ENCODE results near the gene CPTP. TPM values are rescaled to one million over a fixed set of nuclear protein-coding genes. Genes with fewer than 3 reads are reported as not detected.
A peak's percentile ranks its signal among the peaks of the same experiment; 100 is the strongest.

Gene CPTP
- total RNA-seq, 4 donors from 2014 or later, result 12.0 to 24.9 (median 18.8) TPM

- DNase-seq (ENCODE audit: low spot score in 2 of 2), result no peak
- H3K4me3 ChIP-seq, result no peak overlapping the region
- WGBS, 2 donors, result 68 to 90% methylated on average over 3 of the region's 3 CpGs
- no peaks in the 10 kb centered on the region for H3K27me3 ChIP-seq
- H3K27ac ChIP-seq, result peak overlapping the region in 1 of 4 donors; percentile 98
- TF ChIP-seq POLR2A (IDR thresholded peaks at IDR 0.05) (no peak), EP300 (IDR thresholded peaks at IDR 0.05) (no peak), CTCF (IDR thresholded peaks at IDR 0.05) (no peak)
- H3K36me3 ChIP-seq, result peaks cover 0 to 56% (median 5%) of the 10 kb centered on the region in 3 donors
- peaks cover 6 to 40% (median 34%) of the 10 kb centered on the region in 4 donors for H3K4me1 ChIP-seq
- no peaks in the 10 kb centered on the region for H3K9me3 ChIP-seq
Measured at GRCh38 chr1:1310109-1310385, 14.6 kb upstream of the CPTP start.

- TF ChIP-seq EP300 (IDR thresholded peaks at IDR 0.05) (no peak), CTCF (IDR thresholded peaks at IDR 0.05) (no peak), POLR2A (IDR thresholded peaks at IDR 0.05) (no peak)
- H3K27ac ChIP-seq, result no peak overlapping the region
- DNase-seq (ENCODE audit: low spot score in 2 of 2), result no peak
- WGBS, 2 donors, result 78 to 83% methylated on average over 17 to 21 of the region's 21 CpGs
- peaks cover under 1 to 35% (median 29%) of the 10 kb centered on the region in 4 donors for H3K4me1 ChIP-seq
- H3K4me3 ChIP-seq, result no peak overlapping the region
- H3K9me3 ChIP-seq, result no peaks in the 10 kb centered on the region
- no peaks in the 10 kb centered on the region for H3K27me3 ChIP-seq
- H3K36me3 ChIP-seq, result peaks cover 0 to 59% (median 5%) of the 10 kb centered on the region in 3 donors
Measured at GRCh38 chr1:1310476-1311053, 14.0 kb upstream of the CPTP start.

- Histone ChIP-seq H3K4me1 (peaks cover 0 to 26% (median 21%) of the 10 kb centered on the region in 4 donors), H3K4me3 (no peak overlapping the region), H3K36me3 (peaks cover 0 to 59% (median 5%) of the 10 kb centered on the region in 3 donors), H3K27me3 (no peaks in the 10 kb centered on the region), H3K9me3 (no peaks in the 10 kb centered on the region), H3K27ac (no peak overlapping the region)
- TF ChIP-seq CTCF (IDR thresholded peaks at IDR 0.05) (no peak), POLR2A (IDR thresholded peaks at IDR 0.05) (no peak), EP300 (IDR thresholded peaks at IDR 0.05) (no peak)
- DNase-seq (ENCODE audit: low spot score in 2 of 2), result no peak
- WGBS, 2 donors, result 86 to 93% methylated on average over 11 to 15 of the region's 22 CpGs
Measured at GRCh38 chr1:1311107-1312104, 13.2 kb upstream of the CPTP start.

GRCh38 chr1:1312450-1313314, 11.9 kb upstream of the CPTP start:
- Histone ChIP-seq H3K27me3 (no peaks in the 10 kb centered on the region), H3K9me3 (no peaks in the 10 kb centered on the region), H3K4me1 (peaks cover 0 to 24% (median 13%) of the 10 kb centered on the region in 4 donors), H3K36me3 (peaks cover 0 to 69% (median 5%) of the 10 kb centered on the region in 3 donors), H3K27ac (no peak overlapping the region), H3K4me3 (no peak overlapping the region)
- DNase-seq (ENCODE audit: low spot score in 2 of 2), result no peak
- WGBS, 2 donors, result 83 to 88% methylated on average over 35 to 39 of the region's 49 CpGs
- TF ChIP-seq EP300 (IDR thresholded peaks at IDR 0.05), result no peak

- Histone ChIP-seq H3K27ac (no peak overlapping the region), H3K4me1 (peaks cover 0 to 32% (median 16%) of the 10 kb centered on the region in 4 donors), H3K9me3 (no peaks in the 10 kb centered on the region), H3K4me3 (no peak overlapping the region), H3K27me3 (no peaks in the 10 kb centered on the region), H3K36me3 (peaks cover 0 to 79% (median 5%) of the 10 kb centered on the region in 3 donors)
- 83 to 84% methylated on average over 6 to 27 of the region's 37 CpGs for whole genome bisulfite sequencing, 2 donors
- TF ChIP-seq CTCF (IDR thresholded peaks at IDR 0.05), result no peak
- no peak for TF ChIP-seq POLR2A (IDR thresholded peaks at IDR 0.05)
- TF ChIP-seq EP300 (IDR thresholded peaks at IDR 0.05), result no peak
- no peak for DNase-seq (ENCODE audit: low spot score in 2 of 2)
Measured at GRCh38 chr1:1313500-1314236, 10.9 kb upstream of the CPTP start.

Data from tibial nerve (tissue), 4 donors.